Upper lobe of right lung (tissue), 1 donor: ENCODE measurements around the gene GJA8. TPM values are rescaled to one million over a fixed set of nuclear protein-coding genes. Genes with fewer than 3 reads are reported as not detected.

Source experiments
- ATAC-seq: fragments of 200-7000 bp; cut with Tn5 transposase; one replicate; pipeline ENCODE4 v1.9.1; 2020; ENCODE audit warnings: mild to moderate bottlenecking, moderate library complexity
- DNase-seq: peaks from one replicate; pipeline ENCODE4 v3.0.0-alpha.2; 2020
- H3K27ac ChIP-seq: fragments of 200-600 bp; one replicate; pipeline ENCODE4 v1.8.0; 2022
- H3K27me3 ChIP-seq: fragments of 200-600 bp; one replicate; pipeline ENCODE4 v1.8.0; 2022; ENCODE audit warnings: mild to moderate bottlenecking
- H3K36me3 ChIP-seq: fragments of 200-600 bp; one replicate; pipeline ENCODE4 v1.8.0; 2022
- H3K4me1 ChIP-seq: fragments of 200-600 bp; one replicate; pipeline ENCODE4 v1.8.0; 2022
- H3K4me3 ChIP-seq: fragments of 200-600 bp; one replicate; pipeline ENCODE4 v1.8.0; 2022; ENCODE audit warnings: mild to moderate bottlenecking
- H3K9me3 ChIP-seq: fragments of 200-600 bp; one replicate; pipeline ENCODE4 v1.8.0; 2022
- intact Hi-C: fragments of 100-400 bp; cut with DNase I; formaldehyde crosslinking; loops from one replicate; pipeline ENCODE4 v1.11.0; 2022
- total RNA-seq: library from RNA; stranded (reverse); fragmentation: NEBNext Ultra II Directional; extraction: Animal tissue kit (Norgen Biotek cat#: 25700); gene quantifications from one replicate; pipeline ENCODE4 v1.2.1, GENCODE V29; 2021
- TF ChIP-seq, protein P1 (sequence below): fragments of 200-600 bp; IDR thresholded peaks from one replicate; pipeline ENCODE4 v1.8.0; 2022; ENCODE audit warnings: antibody characterized with exemption
- donor health status: DM: no; HTN: yes; CAD: no; lungs with severe emphysema.

The GJA8 gene
- total RNA-seq, 1 donor from 2014 or later, result not detected

DNA sequence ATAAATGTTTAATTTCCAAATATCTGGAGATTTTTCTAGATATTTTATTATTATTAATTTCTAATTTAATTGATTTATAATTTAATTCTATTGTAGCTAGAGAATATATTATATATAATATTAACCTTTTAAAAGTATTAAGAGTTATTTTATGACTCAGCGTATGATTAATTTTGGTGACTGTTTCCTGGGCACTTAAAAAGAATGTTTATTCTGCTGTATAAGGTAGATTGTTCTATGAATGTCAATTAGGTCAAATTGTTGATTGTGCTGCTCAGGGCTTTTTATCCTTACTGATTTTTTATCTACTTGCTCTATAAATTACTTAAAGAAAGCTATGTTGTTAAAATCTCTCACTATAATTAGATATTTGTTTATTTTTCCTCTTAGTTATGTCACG, 20.1 kb upstream of the GJA8 start:
- H3K27ac ChIP-seq, result no peak overlapping the region
- H3K4me1 ChIP-seq, result no peaks in the 10 kb centered on the region
- H3K4me3 ChIP-seq, result no peak overlapping the region
- H3K36me3 ChIP-seq, result no peaks in the 10 kb centered on the region
- DNase-seq (no peak), ATAC-seq (no peak)
- intact Hi-C loops, result no loop called here
- H3K27me3 ChIP-seq, result no peaks in the 10 kb centered on the region
- TF ChIP-seq, protein P1, sequence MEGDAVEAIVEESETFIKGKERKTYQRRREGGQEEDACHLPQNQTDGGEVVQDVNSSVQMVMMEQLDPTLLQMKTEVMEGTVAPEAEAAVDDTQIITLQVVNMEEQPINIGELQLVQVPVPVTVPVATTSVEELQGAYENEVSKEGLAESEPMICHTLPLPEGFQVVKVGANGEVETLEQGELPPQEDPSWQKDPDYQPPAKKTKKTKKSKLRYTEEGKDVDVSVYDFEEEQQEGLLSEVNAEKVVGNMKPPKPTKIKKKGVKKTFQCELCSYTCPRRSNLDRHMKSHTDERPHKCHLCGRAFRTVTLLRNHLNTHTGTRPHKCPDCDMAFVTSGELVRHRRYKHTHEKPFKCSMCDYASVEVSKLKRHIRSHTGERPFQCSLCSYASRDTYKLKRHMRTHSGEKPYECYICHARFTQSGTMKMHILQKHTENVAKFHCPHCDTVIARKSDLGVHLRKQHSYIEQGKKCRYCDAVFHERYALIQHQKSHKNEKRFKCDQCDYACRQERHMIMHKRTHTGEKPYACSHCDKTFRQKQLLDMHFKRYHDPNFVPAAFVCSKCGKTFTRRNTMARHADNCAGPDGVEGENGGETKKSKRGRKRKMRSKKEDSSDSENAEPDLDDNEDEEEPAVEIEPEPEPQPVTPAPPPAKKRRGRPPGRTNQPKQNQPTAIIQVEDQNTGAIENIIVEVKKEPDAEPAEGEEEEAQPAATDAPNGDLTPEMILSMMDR, result no peak
- no peaks in the 10 kb centered on the region for H3K9me3 ChIP-seq

DNA sequence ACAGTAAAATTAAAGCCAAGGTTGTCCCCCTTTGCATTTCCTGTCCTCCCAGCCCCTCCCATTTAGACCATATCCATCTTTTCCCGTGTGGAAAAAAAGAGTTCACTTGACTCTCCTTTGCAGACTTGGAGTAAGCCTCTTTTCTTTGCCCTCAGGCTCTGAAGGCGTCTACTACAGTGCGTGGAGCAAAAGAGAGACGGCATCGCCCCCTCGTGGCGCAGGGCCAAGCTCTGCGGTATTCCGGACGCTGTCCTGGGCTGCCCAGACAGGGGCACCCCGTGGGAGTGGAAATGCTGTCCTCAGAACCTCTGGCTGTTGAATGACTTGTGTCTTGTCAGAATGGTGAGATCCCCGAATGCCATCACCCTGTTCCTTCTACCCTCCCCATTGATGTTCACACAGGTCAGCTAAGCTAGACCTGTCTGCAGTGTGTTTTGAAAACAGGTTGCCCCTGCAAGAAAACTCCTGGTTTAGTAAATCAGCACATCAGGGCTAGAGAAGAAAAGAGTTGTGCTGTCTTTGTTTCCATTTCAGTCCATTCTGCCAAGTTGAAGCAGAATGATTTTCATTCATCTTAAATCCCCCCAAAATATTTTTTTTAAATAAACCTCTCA, 12.3 kb upstream of the GJA8 start:
- intact Hi-C loops, result loop anchor here (5.0 to 10.0 kb wide), 2 partner anchors 168 to 245 kb away; no protein-coding TSS in a partner anchor
- Histone ChIP-seq H3K9me3 (no peaks in the 10 kb centered on the region), H3K4me1 (no peaks in the 10 kb centered on the region), H3K27ac (no peak overlapping the region), H3K36me3 (no peaks in the 10 kb centered on the region), H3K27me3 (no peaks in the 10 kb centered on the region), H3K4me3 (no peak overlapping the region)
- DNase-seq, result peak; percentile 89
- TF ChIP-seq, protein P1, result peak; percentile 77
- ATAC-seq, result peak; percentile 94

DNA sequence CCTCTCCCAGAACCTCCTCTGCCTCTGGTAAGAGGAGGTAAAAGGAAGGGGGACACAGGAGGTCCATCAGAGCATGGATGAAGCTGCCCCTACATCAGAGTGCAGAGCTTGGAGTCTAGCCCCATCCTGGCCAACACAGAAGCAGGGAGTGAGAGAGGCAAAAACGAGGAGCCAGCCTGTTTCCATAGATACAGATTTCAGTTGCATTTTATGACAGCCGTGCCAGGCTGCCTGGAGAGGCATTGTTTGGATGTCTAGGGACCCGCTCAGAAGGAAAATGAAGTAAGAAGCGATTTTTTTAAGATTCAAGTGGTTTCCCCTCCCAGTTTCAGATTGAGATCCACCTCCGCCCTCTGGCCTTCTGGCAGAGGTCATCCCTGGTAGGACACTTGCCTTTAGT, 11.5 kb upstream of the GJA8 start:
- no peak overlapping the region for H3K4me3 ChIP-seq
- H3K9me3 ChIP-seq, result no peaks in the 10 kb centered on the region
- no peaks in the 10 kb centered on the region for H3K36me3 ChIP-seq
- intact Hi-C loops, result loop anchor here (5.0 to 10.0 kb wide), 2 partner anchors 169 to 246 kb away; no protein-coding TSS in a partner anchor
- DNase-seq (no peak), ATAC-seq (no peak)
- TF ChIP-seq, protein P1, result no peak
- no peak overlapping the region for H3K27ac ChIP-seq
- no peaks in the 10 kb centered on the region for H3K27me3 ChIP-seq
- H3K4me1 ChIP-seq, result no peaks in the 10 kb centered on the region

DNA sequence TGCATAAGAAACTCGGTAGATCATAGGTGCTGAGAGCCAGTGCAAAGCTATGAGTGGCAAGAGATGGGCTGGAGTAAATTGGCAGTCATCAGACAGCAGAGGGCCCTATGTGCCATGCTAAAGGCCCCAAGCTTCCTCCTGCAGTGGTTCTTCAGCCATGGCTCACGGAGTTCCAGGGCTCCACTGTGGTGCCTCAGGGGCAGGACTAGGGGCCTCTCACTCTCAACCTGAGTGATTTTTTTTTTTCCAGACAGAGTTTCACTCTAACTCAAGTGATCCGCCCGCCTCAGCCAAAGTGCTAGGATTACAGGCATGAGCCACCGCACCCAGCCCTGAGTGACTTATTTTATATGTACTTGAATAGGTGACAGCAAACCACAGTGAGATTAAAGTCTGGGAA, 10.4 kb upstream of the GJA8 start:
- H3K9me3 ChIP-seq, result no peaks in the 10 kb centered on the region
- no peaks in the 10 kb centered on the region for H3K27me3 ChIP-seq
- no peak for DNase-seq
- TF ChIP-seq, protein P1, result no peak
- H3K4me1 ChIP-seq, result no peaks in the 10 kb centered on the region
- ATAC-seq, result peak; percentile 27
- H3K27ac ChIP-seq, result no peak overlapping the region
- intact Hi-C loops, result loop anchor here (5.0 to 10.0 kb wide), 2 partner anchors 170 to 247 kb away; no protein-coding TSS in a partner anchor
- H3K4me3 ChIP-seq, result no peak overlapping the region
- no peaks in the 10 kb centered on the region for H3K36me3 ChIP-seq

DNA sequence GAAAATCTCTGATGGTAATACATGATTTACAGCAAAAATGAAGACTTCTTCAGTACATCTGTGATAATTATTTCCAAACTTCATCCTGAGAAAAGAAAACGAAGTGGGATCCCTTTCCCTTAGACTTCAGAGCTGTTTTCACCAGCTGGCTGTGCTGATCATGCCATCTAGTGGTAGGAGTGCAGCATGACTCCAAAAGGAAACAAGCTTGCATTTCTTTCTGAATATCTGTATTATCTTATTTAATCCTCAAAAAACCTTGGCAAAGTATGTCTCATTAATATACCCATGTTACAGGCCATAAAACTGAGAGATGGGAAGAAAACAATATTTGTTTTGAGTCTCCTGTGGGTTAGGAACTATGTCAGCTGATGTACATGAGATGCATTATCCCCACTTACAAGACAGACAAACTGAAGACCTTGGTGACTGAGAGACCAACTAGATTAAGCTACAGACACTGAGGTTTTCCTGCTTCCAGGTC, 9.8 kb upstream of the GJA8 start:
- peak; percentile 77 for ATAC-seq
- DNase-seq, result no peak
- Histone ChIP-seq H3K36me3 (no peaks in the 10 kb centered on the region), H3K27ac (no peak overlapping the region), H3K9me3 (no peaks in the 10 kb centered on the region), H3K27me3 (no peaks in the 10 kb centered on the region), H3K4me3 (no peak overlapping the region), H3K4me1 (no peaks in the 10 kb centered on the region)
- TF ChIP-seq, protein P1, result peak; percentile 97
- intact Hi-C loops, result loop anchor here (5.0 to 10.0 kb wide), 2 partner anchors 170 to 248 kb away; no protein-coding TSS in a partner anchor
